IMR-90 (cell line): ENCODE results near the gene DIP2B. TPM values are rescaled to one million over a fixed set of nuclear protein-coding genes. Genes with fewer than 3 reads are reported as not detected.
A peak's percentile ranks its signal among the peaks of the same experiment; 100 is the strongest.

Experiments
- ATAC-seq: fragments of 200-7000 bp; cut with Tn5 transposase; 2 replicates; pipeline ENCODE4 v1.9.1; 2020; ENCODE audit warnings: low read depth, mild to moderate bottlenecking, moderate library complexity
- BruUV-seq: library from RNA; stranded (reverse); fragments of 400-500 nt; replicated peaks from 2 replicates; lab custom pipeline; 2021; lab: Mats Ljungman, UMichigan
- CTCF ChIA-PET: fragments of 300-600 bp; formaldehyde crosslinking; extraction: SDS; loops from one replicate; lab custom pipeline; 2021; ENCODE audit warnings: antibody characterized with exemption; lab: Yijun Ruan, JAX
- POLR2A ChIA-PET: fragments of 300-600 bp; sonication (Branson Sonifier 250); formaldehyde crosslinking; loops from one replicate; lab custom pipeline; 2022; ENCODE audit warnings: antibody characterized with exemption; ENCODE audit not compliant: unreplicated experiment; lab: Charles Lee
- DNase-seq: peaks from one replicate; pipeline ENCODE4 v3.0.0; 2013
- H2AFZ ChIP-seq: replicated peaks from 2 replicates; pipeline ENCODE3; 2013; ENCODE audit warnings: low read length, mild to moderate bottlenecking; ENCODE audit not compliant: poor library complexity
- H2AK5ac ChIP-seq: 2 replicates; pipeline ENCODE4 v1.6.1; 2013; ENCODE audit warnings: low read depth, low read length, inconsistent platforms
- H2AK9ac ChIP-seq: replicated peaks from 2 replicates; pipeline ENCODE3; 2013; ENCODE audit warnings: mild to moderate bottlenecking, low read depth, low read length, moderate library complexity; ENCODE audit not compliant: poor library complexity
- H2BK120ac ChIP-seq: 2 replicates; pipeline ENCODE4 v1.6.1; 2013; ENCODE audit warnings: low read depth, low read length, inconsistent platforms
- H2BK15ac ChIP-seq: 3 replicates; pipeline ENCODE4 v1.6.1; 2013; ENCODE audit warnings: low read depth, low read length, inconsistent platforms
- H2BK20ac ChIP-seq: 2 replicates; pipeline ENCODE4 v1.6.1; 2013; ENCODE audit warnings: low read depth, mild to moderate bottlenecking, inconsistent platforms, low read length, moderate library complexity
- H2BK5ac ChIP-seq: 2 replicates; pipeline ENCODE4 v1.6.1; 2013; ENCODE audit warnings: mild to moderate bottlenecking, low read depth, low read length, inconsistent platforms; ENCODE audit not compliant: poor library complexity, severe bottlenecking
- H3K14ac ChIP-seq: replicated peaks from 2 replicates; pipeline ENCODE4 v1.6.1; 2013; ENCODE audit warnings: low read depth, low read length, inconsistent platforms
- H3K18ac ChIP-seq: 2 replicates; pipeline ENCODE4 v1.6.1; 2013; ENCODE audit warnings: low read depth, low read length, control low read depth
- H3K23ac ChIP-seq: 2 replicates; pipeline ENCODE4 v1.6.1; 2013; ENCODE audit warnings: low read depth, low read length, inconsistent platforms
- H3K27ac ChIP-seq: 2 replicates; pipeline ENCODE4 v1.5.1; 2013; ENCODE audit warnings: mild to moderate bottlenecking, control low read depth, low read length; ENCODE audit not compliant: insufficient read depth
- H3K27me3 ChIP-seq: 2 replicates; pipeline ENCODE4 v1.6.1; 2013; ENCODE audit warnings: low read length; ENCODE audit not compliant: control insufficient read depth, insufficient read depth
- H3K36me3 ChIP-seq: 2 replicates; pipeline ENCODE4 v1.6.1; 2013; ENCODE audit warnings: low read length, mixed read lengths; ENCODE audit not compliant: control insufficient read depth, insufficient read depth
- H3K4ac ChIP-seq: 2 replicates; pipeline ENCODE4 v1.6.1; 2013; ENCODE audit warnings: low read depth, low read length, inconsistent platforms
- H3K4me1 ChIP-seq: 2 replicates; pipeline ENCODE4 v1.6.1; 2013; ENCODE audit warnings: low read length, mixed read lengths; ENCODE audit not compliant: control insufficient read depth, insufficient read depth
- H3K4me2 ChIP-seq: 2 replicates; pipeline ENCODE4 v1.6.1; 2013; ENCODE audit warnings: low read depth, mild to moderate bottlenecking, control low read depth, low read length, moderate library complexity
- H3K4me3 ChIP-seq: 2 replicates; pipeline ENCODE4 v1.5.1; 2013; ENCODE audit warnings: low read depth, mild to moderate bottlenecking, control low read depth, low read length, moderate library complexity; ENCODE audit not compliant: insufficient read depth
- H3K56ac ChIP-seq: 2 replicates; pipeline ENCODE4 v1.6.1; 2013; ENCODE audit warnings: low read length, inconsistent platforms; ENCODE audit not compliant: insufficient read depth; ENCODE audit errors: extremely low read depth
- H3K79me1 ChIP-seq, 2 experiments: 2 replicates each; pipeline ENCODE4 v1.6.1; 2013; ENCODE audit warnings: low read length in 2 of 2, inconsistent platforms in 1 of 2, low read depth in 1 of 2
- H3K9ac ChIP-seq: 2 replicates; pipeline ENCODE4 v1.6.1; 2013; ENCODE audit warnings: low read depth, low read length, control low read depth
- H3K9me1 ChIP-seq: 2 replicates; pipeline ENCODE4 v1.6.1; 2013; ENCODE audit warnings: low read length, inconsistent platforms; ENCODE audit not compliant: insufficient read depth
- H3K9me3 ChIP-seq: 2 replicates; pipeline ENCODE4 v1.6.1; 2013; ENCODE audit warnings: low read length; ENCODE audit not compliant: control insufficient read depth, insufficient read depth
- H4K20me1 ChIP-seq: 2 replicates; pipeline ENCODE4 v1.6.1; 2013; ENCODE audit warnings: low read length, inconsistent platforms; ENCODE audit not compliant: insufficient read depth
- H4K5ac ChIP-seq: 2 replicates; pipeline ENCODE4 v1.6.1; 2013; ENCODE audit warnings: mild to moderate bottlenecking, low read depth, low read length, control low read depth
- H4K8ac ChIP-seq, 2 experiments: 2 replicates each; pipeline ENCODE4 v1.6.1; 2013; ENCODE audit warnings: low read depth in 2 of 2, low read length in 2 of 2, control low read depth in 1 of 2, inconsistent platforms in 1 of 2
- H4K91ac ChIP-seq: 2 replicates; pipeline ENCODE4 v1.6.1; 2013; ENCODE audit warnings: low read depth, low read length, inconsistent platforms; ENCODE audit not compliant: insufficient read depth
- BHLHE40 ChIP-seq: fragments of 150-350 bp; IDR thresholded peaks from 2 replicates; pipeline ENCODE4 v1.6.1; 2016; ENCODE audit warnings: mild to moderate bottlenecking, low read depth, low read length
- CEBPB ChIP-seq: IDR thresholded peaks from 2 replicates; pipeline ENCODE4 v1.6.1; 2012; ENCODE audit warnings: low read depth, low read length, improper control_type of control experiment
- CHD1 ChIP-seq: IDR thresholded peaks from 2 replicates; pipeline ENCODE4 v1.6.1; 2012; ENCODE audit warnings: low read depth, low read length, improper control_type of control experiment
- MAZ ChIP-seq: IDR thresholded peaks from 2 replicates; pipeline ENCODE4 v1.6.1; 2012; ENCODE audit warnings: low read depth, mild to moderate bottlenecking, low read length, improper control_type of control experiment, moderate library complexity, borderline replicate concordance
- MXI1 ChIP-seq: IDR thresholded peaks from 2 replicates; pipeline ENCODE4 v1.6.1; 2012; ENCODE audit warnings: low read depth, mild to moderate bottlenecking, low read length, moderate library complexity, borderline replicate concordance
- POLR2A ChIP-seq: IDR thresholded peaks from 2 replicates; pipeline ENCODE4 v1.6.1; 2012; ENCODE audit warnings: mild to moderate bottlenecking, low read depth, low read length
- WGBS, 2 experiments: methylation state at CpG; one replicate each; pipeline versions ENCODE4 v1.1.5 to v1.1.7; 2013; ENCODE audit warnings: missing lambda C conversion rate in 2 of 2; ENCODE audit not compliant: insufficient read length in 1 of 2; ENCODE audit errors: extremely low coverage in 2 of 2; 5-methylcytosine and 5-hydroxymethylcytosine counted together
- dilution Hi-C: fragments of 300-500 bp; cut with HindIII; formaldehyde crosslinking; loops from one replicate; pipeline ENCODE4 v1.14.3; 2018; ENCODE audit warnings: low sequenced_read_pairs; ENCODE audit not compliant: unreplicated experiment
- in situ Hi-C: fragments of 300-500 bp; cut with MboI; formaldehyde crosslinking; loops from 3 replicates; pipeline ENCODE4 v1.14.3; 2019; ENCODE audit warnings: low sequenced_read_pairs, inconsistent platforms, mixed read lengths
- intact Hi-C: fragments of 100-400 bp; cut with micrococcal nuclease; formaldehyde crosslinking; loops from 2 replicates; pipeline ENCODE4 v1.10.0; 2022
- polyA plus RNA-seq, 3 experiments: library from polyadenylated mRNA; depleted of rRNA; stranded (reverse); fragments of >200 nt; gene quantifications; 2 replicates each; pipeline ENCODE4 v1.2.3, GENCODE V29; 2012; ENCODE audit warnings: low replicate concordance in 1 of 3
- total RNA-seq: library from RNA; depleted of rRNA; stranded (reverse); fragments of >200 nt; gene quantifications from 2 replicates; pipeline ENCODE4 v1.2.3, GENCODE V29; 2012

DIP2B gene
- total and polyA plus RNA-seq, 2 of the 4 experiments (the other 2 are of a cell fraction) = 7.7 to 12.9 TPM

DNA sequence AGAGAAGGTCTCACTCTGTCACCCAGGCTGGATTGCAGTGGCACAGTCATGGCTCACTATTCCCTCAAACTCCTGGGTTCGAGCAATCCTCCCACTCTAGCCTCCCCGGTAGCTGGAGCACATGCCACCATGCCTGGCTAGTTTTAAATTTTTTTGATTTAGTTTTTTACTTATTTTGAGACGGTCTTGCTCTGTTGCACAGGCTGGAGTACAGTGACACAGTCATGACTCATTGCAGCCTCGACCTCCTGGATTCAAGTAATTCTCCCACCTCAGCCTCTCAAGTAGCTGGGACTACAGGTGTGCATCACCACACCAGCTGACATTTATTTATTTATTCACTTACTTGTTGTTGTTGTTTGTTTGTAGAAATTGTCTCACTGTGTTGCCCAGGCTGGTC is 22.2 kb upstream of the DIP2B start:
- H3K4ac ChIP-seq = no peak overlapping the region
- TF ChIP-seq MXI1 = no peak
- no peak for TF ChIP-seq MAZ
- no peak for TF ChIP-seq CEBPB
- no peak for TF ChIP-seq BHLHE40
- no peak for TF ChIP-seq CHD1
- TF ChIP-seq POLR2A = no peak
- H2AK9ac ChIP-seq = no peak overlapping the region
- H3K56ac ChIP-seq = no peak overlapping the region
- H2AK5ac ChIP-seq = no peak overlapping the region
- dilution Hi-C loops = no loop called here
- H2BK20ac ChIP-seq = no peak overlapping the region
- H3K9me3 ChIP-seq = no peaks in the 10 kb centered on the region
- in situ Hi-C loops = loop anchor here (25.0 kb wide), 1 partner anchor 505 kb away; no protein-coding TSS in a partner anchor
- H3K27me3 ChIP-seq = no peaks in the 10 kb centered on the region
- H3K4me2 ChIP-seq = no peak overlapping the region
- H3K27ac ChIP-seq = no peak overlapping the region
- H2BK15ac ChIP-seq = no peak overlapping the region
- no peak overlapping the region for H3K9ac ChIP-seq
- no peaks in the 10 kb centered on the region for H3K36me3 ChIP-seq
- H3K18ac ChIP-seq = no peak overlapping the region
- no peak overlapping the region for H2BK5ac ChIP-seq
- DNase-seq (peak; percentile 29), ATAC-seq (no peak)
- no peaks in the 10 kb centered on the region; the same call in 1 of the 2 replicates for H3K9me1 ChIP-seq
- H3K14ac ChIP-seq = no peak overlapping the region
- no peak overlapping the region for H3K23ac ChIP-seq
- POLR2A ChIA-PET = no interaction called here
- CTCF ChIA-PET = no interaction called here
- H3K4me3 ChIP-seq = no peak overlapping the region
- intact Hi-C loops = no loop called here
- no peak overlapping the region for H4K91ac ChIP-seq
- no peaks in the 10 kb centered on the region for H3K4me1 ChIP-seq
- no TSS peak for BruUV-seq
- no peaks in the 10 kb centered on the region for H4K20me1 ChIP-seq
- no peak overlapping the region for H4K8ac ChIP-seq
- no peaks in the 10 kb centered on the region for H3K79me1 ChIP-seq
- H2BK120ac ChIP-seq = no peak overlapping the region
- H4K5ac ChIP-seq = no peak overlapping the region
- no peak overlapping the region for H2AFZ ChIP-seq
- WGBS, 2 experiments = no CpG with 5 or more reads among the region's 4 CpGs
